B cell (primary cell): ENCODE results near the gene PPARG. TPM values are rescaled to one million over a fixed set of nuclear protein-coding genes. Genes with fewer than 3 reads are reported as not detected.
"Not testable (repeated sequence)": the region's sequence is repeated elsewhere in the genome, so short reads cannot be mapped to it uniquely, and the experiment has no call there.

ENCODE experiments used
- ATAC-seq: fragments of 200-7000 bp; cut with Tn5 transposase; one replicate; pipeline ENCODE4 v1.10.0; 2021; ENCODE audit warnings: low read depth, mild to moderate bottlenecking, moderate number of reproducible peaks, moderate library complexity
- CTCF ChIA-PET: fragments of 350-600 bp; sonication (Branson Sonifier 250); formaldehyde crosslinking; loops from one replicate; lab custom pipeline; 2021; ENCODE audit warnings: antibody characterized with exemption, inconsistent platforms; lab: Charles Lee
- POLR2A ChIA-PET: fragments of 350-600 bp; sonication (Branson Sonifier 250); formaldehyde crosslinking; loops from one replicate; lab custom pipeline; 2021; ENCODE audit warnings: antibody characterized with exemption; lab: Charles Lee
- DNase-seq: peaks from one replicate; pipeline ENCODE4 v3.0.0; 2013
- H2AFZ ChIP-seq: 2 replicates; pipeline ENCODE4 v1.6.1; 2012; ENCODE audit warnings: mild to moderate bottlenecking, low read depth, low read length; ENCODE audit not compliant: insufficient read depth, poor library complexity, severe bottlenecking
- H3K27ac ChIP-seq, 2 donors: 1 replicate in 1 of 2; 2 replicates in 1 of 2; pipeline ENCODE4 v1.5.1; 2012 to 2013; ENCODE audit warnings: low read length in 2 of 2, mild to moderate bottlenecking in 2 of 2, moderate library complexity in 1 of 2
- H3K27me3 ChIP-seq, 4 experiments: fragments of 200-600 bp in 1 of 4; sonication (generic) in 1 of 4; replicated peaks in 1 of 4; 1 replicate in 2 of 4; 2 replicates in 2 of 4; pipeline versions ENCODE4 v1.6.1 to v1.7.0; 2013 to 2016; ENCODE audit warnings: low read length in 3 of 4, mild to moderate bottlenecking in 2 of 4, mixed read lengths in 1 of 4, moderate library complexity in 1 of 4; ENCODE audit not compliant: insufficient read depth in 4 of 4, control insufficient read depth in 3 of 4; ENCODE audit errors: control extremely low read depth in 1 of 4
- H3K36me3 ChIP-seq, 2 experiments: replicated peaks in 1 of 2; 1 replicate in 1 of 2; 2 replicates in 1 of 2; pipeline versions ENCODE4 v1.6.1 to v1.7.1; 2013; ENCODE audit warnings: low read length in 1 of 2; ENCODE audit not compliant: insufficient read depth in 2 of 2, control insufficient read depth in 1 of 2; ENCODE audit errors: control extremely low read depth in 1 of 2, extremely low read depth in 1 of 2
- H3K4me1 ChIP-seq, 2 donors: fragments of 200-600 bp in 1 of 2; sonication (generic) in 1 of 2; 1 replicate in 1 of 2; 2 replicates in 1 of 2; pipeline versions ENCODE4 v1.5.1 to v1.6.1; 2013 to 2017; ENCODE audit warnings: low read length in 2 of 2; ENCODE audit not compliant: control insufficient read depth in 2 of 2, insufficient read depth in 2 of 2
- H3K4me2 ChIP-seq: replicated peaks from 2 replicates; pipeline ENCODE3; 2012; ENCODE audit warnings: mild to moderate bottlenecking, low read depth, low read length; ENCODE audit not compliant: poor library complexity, severe bottlenecking
- H3K4me3 ChIP-seq, 5 experiments: fragments of 200-600 bp in 1 of 5; sonication (generic) in 1 of 5; 1 replicate in 3 of 5; 2 replicates in 2 of 5; pipeline versions ENCODE4 v1.5.1 to v1.7.0; 2011 to 2016; ENCODE audit warnings: low read length in 4 of 5, mild to moderate bottlenecking in 4 of 5, low read depth in 2 of 5, control low read depth in 1 of 5, moderate library complexity in 1 of 5; ENCODE audit not compliant: insufficient read depth in 1 of 5; ENCODE audit errors: control extremely low read depth in 1 of 5, extremely low read depth in 1 of 5
- H3K79me2 ChIP-seq: fragments of 200-600 bp; sonication (generic); one replicate; pipeline ENCODE4 v1.6.0; 2016; ENCODE audit warnings: low read length; ENCODE audit not compliant: control insufficient read depth, insufficient read depth
- H3K9ac ChIP-seq: fragments of 200-600 bp; sonication (generic); 2 replicates; pipeline ENCODE4 v1.6.1; 2017; ENCODE audit warnings: mild to moderate bottlenecking, low read length, moderate library complexity
- H3K9me3 ChIP-seq, 3 donors: one replicate each; pipeline versions ENCODE4 v1.6.1 to v1.7.1; 2013; ENCODE audit warnings: low read length in 2 of 3; ENCODE audit not compliant: control insufficient read depth in 2 of 3, insufficient read depth in 1 of 3; ENCODE audit errors: control extremely low read depth in 1 of 3
- H4K20me1 ChIP-seq: 2 replicates; pipeline ENCODE4 v1.6.0; 2012; ENCODE audit warnings: mild to moderate bottlenecking, low read length; ENCODE audit not compliant: insufficient read depth, control insufficient read depth, poor library complexity, severe bottlenecking
- H3K27ac Mint-ChIP-seq: one replicate; pipeline ENCODE4 v1.8.0; 2021; ENCODE audit warnings: mixed read lengths
- H3K27me3 Mint-ChIP-seq: one replicate; pipeline ENCODE4 v1.8.0; 2021; ENCODE audit warnings: mixed read lengths
- H3K4me1 Mint-ChIP-seq: one replicate; pipeline ENCODE4 v1.8.0; 2021; ENCODE audit warnings: mixed read lengths
- H3K4me3 Mint-ChIP-seq: one replicate; pipeline ENCODE4 v1.8.0; 2021; ENCODE audit warnings: mixed read lengths
- H3K9me3 Mint-ChIP-seq: one replicate; pipeline ENCODE4 v1.8.0; 2022; ENCODE audit warnings: mixed read lengths; ENCODE audit not compliant: insufficient read depth
- EZH2 ChIP-seq: IDR thresholded peaks from 2 replicates; pipeline ENCODE4 v1.6.1; 2012; ENCODE audit warnings: borderline replicate concordance, low read depth, mild to moderate bottlenecking, moderate library complexity, low read length; ENCODE audit not compliant: insufficient read depth, poor library complexity, severe bottlenecking
- WGBS: methylation state at CpG from one replicate; pipeline ENCODE4 v1.1.5; 2013; ENCODE audit warnings: missing lambda C conversion rate; ENCODE audit not compliant: insufficient coverage; 5-methylcytosine and 5-hydroxymethylcytosine counted together
- intact Hi-C: fragments of 100-400 bp; cut with micrococcal nuclease; formaldehyde crosslinking; loops from one replicate; pipeline ENCODE4 v1.10.0; 2022
- polyA plus RNA-seq: library from polyadenylated mRNA; depleted of rRNA; stranded (reverse); fragments of >200 nt; gene quantifications from 2 replicates; pipeline ENCODE4 v1.2.3, GENCODE V29; 2012
- total RNA-seq, 2 donors: library from RNA; stranded (reverse); fragments of 120-200 nt in 1 of 2; gene quantifications; 1 replicate in 1 of 2; 2 replicates in 1 of 2; pipeline versions ENCODE4 v1.2.3 to v1.2.4, GENCODE V29; 2013 to 2022
- TF ChIP-seq, protein P1 (sequence below): fragments of 200-600 bp; IDR thresholded peaks from one replicate; pipeline ENCODE4 v1.8.0; 2022; ENCODE audit warnings: antibody characterized with exemption, mild to moderate bottlenecking

Gene PPARG
- total and polyA plus RNA-seq, 2 donors (not counting 1 experiment from before 2014, with no cell fraction given), result 0.12 to 0.44 TPM

- CTCF ChIA-PET, H3K27me3 ChIP-seq, H3K4me3 ChIP-seq, H3K9me3 ChIP-seq, H3K4me1 ChIP-seq, H4K20me1 ChIP-seq, H3K79me2 ChIP-seq, H3K9ac ChIP-seq, H3K9me3 Mint-ChIP-seq, H3K27ac ChIP-seq, DNase-seq, POLR2A ChIA-PET, H3K4me1 Mint-ChIP-seq, intact Hi-C loops, H3K27ac Mint-ChIP-seq, H3K4me3 Mint-ChIP-seq, H2AFZ ChIP-seq, H3K4me2 ChIP-seq, ATAC-seq, H3K36me3 ChIP-seq: not testable (repeated sequence)
- H3K27me3 Mint-ChIP-seq, result peaks cover 14% of the 10 kb centered on the region
- no CpG with 5 or more reads among the region's 4 CpGs for WGBS
Measured at GRCh38 chr3:12386514-12387291, 97.8 kb downstream of the PPARG start.

- H3K27me3 Mint-ChIP-seq, result peaks cover 14% of the 10 kb centered on the region
- CTCF ChIA-PET, result no interaction called here
Measured at GRCh38 chr3:12388185-12388584, 99.3 kb downstream of the PPARG start.

More at GRCh38 chr3:12388185-12388584, 99.3 kb downstream of the PPARG start:
- H3K27me3 ChIP-seq, result peaks cover 0 to 4% (median 0%) of the 10 kb centered on the region in 4 experiments
- H3K27ac ChIP-seq, result no peak overlapping the region
- H3K9me3 Mint-ChIP-seq, result no peaks in the 10 kb centered on the region
- no peaks in the 10 kb centered on the region for H4K20me1 ChIP-seq
- H3K4me1 Mint-ChIP-seq, result no peaks in the 10 kb centered on the region
- no peak for DNase-seq
- H3K4me3 Mint-ChIP-seq, result no peak overlapping the region
- H3K36me3 ChIP-seq, result no peaks in the 10 kb centered on the region
- no peak overlapping the region for H3K27ac Mint-ChIP-seq
- WGBS, result 44% methylated on average over 1 of the region's 1 CpG
- POLR2A ChIA-PET, result no interaction called here
- TF ChIP-seq, protein P1, sequence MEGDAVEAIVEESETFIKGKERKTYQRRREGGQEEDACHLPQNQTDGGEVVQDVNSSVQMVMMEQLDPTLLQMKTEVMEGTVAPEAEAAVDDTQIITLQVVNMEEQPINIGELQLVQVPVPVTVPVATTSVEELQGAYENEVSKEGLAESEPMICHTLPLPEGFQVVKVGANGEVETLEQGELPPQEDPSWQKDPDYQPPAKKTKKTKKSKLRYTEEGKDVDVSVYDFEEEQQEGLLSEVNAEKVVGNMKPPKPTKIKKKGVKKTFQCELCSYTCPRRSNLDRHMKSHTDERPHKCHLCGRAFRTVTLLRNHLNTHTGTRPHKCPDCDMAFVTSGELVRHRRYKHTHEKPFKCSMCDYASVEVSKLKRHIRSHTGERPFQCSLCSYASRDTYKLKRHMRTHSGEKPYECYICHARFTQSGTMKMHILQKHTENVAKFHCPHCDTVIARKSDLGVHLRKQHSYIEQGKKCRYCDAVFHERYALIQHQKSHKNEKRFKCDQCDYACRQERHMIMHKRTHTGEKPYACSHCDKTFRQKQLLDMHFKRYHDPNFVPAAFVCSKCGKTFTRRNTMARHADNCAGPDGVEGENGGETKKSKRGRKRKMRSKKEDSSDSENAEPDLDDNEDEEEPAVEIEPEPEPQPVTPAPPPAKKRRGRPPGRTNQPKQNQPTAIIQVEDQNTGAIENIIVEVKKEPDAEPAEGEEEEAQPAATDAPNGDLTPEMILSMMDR, result no peak
- no peak for TF ChIP-seq EZH2
- no peaks in the 10 kb centered on the region for H3K79me2 ChIP-seq
- no peak overlapping the region for H3K4me2 ChIP-seq
- no peak overlapping the region for H3K4me3 ChIP-seq
- no peak overlapping the region for H3K9ac ChIP-seq
- H2AFZ ChIP-seq, result no peak overlapping the region
- H3K4me1 ChIP-seq, result no peaks in the 10 kb centered on the region
- ATAC-seq, result no peak
- no peaks in the 10 kb centered on the region for H3K9me3 ChIP-seq
- intact Hi-C loops, result no loop called here
